ENCODE measurements around the gene PALD1. TPM values are rescaled to one million over a fixed set of nuclear protein-coding genes. Genes with fewer than 3 reads are reported as not detected.

The PALD1 gene
- total and polyA plus RNA-seq, 2 experiments from 2014 or later = 11.9 to 58.2 TPM

DNA sequence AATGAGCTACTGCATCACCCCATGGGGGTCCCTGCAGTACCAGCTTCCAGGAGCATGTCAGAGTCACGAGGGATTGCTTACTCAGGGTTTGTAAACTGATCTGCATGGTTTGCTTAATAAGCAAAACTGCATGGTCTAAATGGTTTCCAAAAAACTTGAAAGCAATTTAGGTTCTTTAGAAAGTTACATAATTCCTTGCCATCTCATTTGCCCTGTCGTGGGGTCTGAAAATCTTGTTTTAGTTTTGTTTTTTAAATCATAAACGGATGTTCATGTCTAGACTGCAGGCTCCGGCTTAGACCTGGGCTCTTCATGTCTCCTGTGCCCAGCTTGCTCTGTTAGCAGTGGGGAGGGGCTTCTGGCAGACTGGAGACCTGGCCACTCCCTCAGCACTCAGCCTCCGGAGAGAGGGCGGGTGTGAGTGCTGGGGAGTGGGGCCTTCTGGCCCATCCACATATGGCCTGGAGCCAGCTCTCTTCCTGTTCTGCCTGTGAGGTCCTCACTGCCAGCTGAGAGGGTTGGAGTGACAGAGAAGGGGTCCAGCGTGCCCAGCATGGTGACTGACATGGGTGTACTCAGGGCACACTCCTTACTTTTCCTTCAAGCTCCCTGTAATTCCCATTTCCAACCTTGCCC lies 106.5 kb downstream of the PALD1 start (continued):
- TF ChIP-seq ZNF462 (CRISPR knock-in tag; IDR thresholded peaks at IDR 0.05) = no peak

- Histone ChIP-seq H3K27ac (ENCODE audit: low read depth) (no peak overlapping the region), H3K36me3 (ENCODE audit: insufficient read depth) (no peaks in the 10 kb centered on the region), H3F3A (replicated peaks; ENCODE audit: low read depth) (peaks cover 3% of the 10 kb centered on the region; the same call in 1 of the 2 replicates), H4K20me1 (replicated peaks; ENCODE audit: insufficient read depth) (no peaks in the 10 kb centered on the region), H3K4me2 (no peak overlapping the region), H3K4me1 (ENCODE audit: insufficient read depth) (peaks cover 14% of the 10 kb centered on the region; the same call in 1 of the 2 replicates), H2AFZ (no peak overlapping the region), H3K79me2 (replicated peaks; ENCODE audit: insufficient read depth) (no peaks in the 10 kb centered on the region), H3K9me2 (ENCODE audit: insufficient read depth) (peaks cover 9% of the 10 kb centered on the region; the same call in 1 of the 2 replicates), H3K4me3 (no peak overlapping the region), H3K27me3 (ENCODE audit: insufficient read depth) (no peaks in the 10 kb centered on the region)
- DNase-seq (ENCODE audit: low spot score) (no peak), ATAC-seq (peak; percentile 9)
- Mint-ChIP-seq H3K4me3 (no peak overlapping the region), H3K4me1 (peaks cover 20% of the 10 kb centered on the region), H3K9me3 (no peaks in the 10 kb centered on the region), H3K27ac (no peak overlapping the region), H3K36me3 (ENCODE audit: low read depth) (no peaks in the 10 kb centered on the region), H3K27me3 (ENCODE audit: insufficient read depth, low read depth, poor library complexity) (peaks cover 11% of the 10 kb centered on the region)
- TF ChIP-seq ZNF462 (CRISPR knock-in tag; IDR thresholded peaks at IDR 0.05) (no peak), JUNB (IDR thresholded peaks at IDR 0.05; ENCODE audit: unreplicated experiment) (no peak), EZH2 (IDR thresholded peaks at IDR 0.05; ENCODE audit: low read depth, unreplicated experiment) (no peak), ZNF114 (CRISPR knock-in tag; IDR thresholded peaks at IDR 0.05) (no peak), NANOG (IDR thresholded peaks at IDR 0.05; ENCODE audit: borderline replicate concordance) (no peak), EZH2phosphoT487 (IDR thresholded peaks at IDR 0.05; ENCODE audit: unreplicated experiment) (no peak)
- TF ChIP-seq, protein P1, sequence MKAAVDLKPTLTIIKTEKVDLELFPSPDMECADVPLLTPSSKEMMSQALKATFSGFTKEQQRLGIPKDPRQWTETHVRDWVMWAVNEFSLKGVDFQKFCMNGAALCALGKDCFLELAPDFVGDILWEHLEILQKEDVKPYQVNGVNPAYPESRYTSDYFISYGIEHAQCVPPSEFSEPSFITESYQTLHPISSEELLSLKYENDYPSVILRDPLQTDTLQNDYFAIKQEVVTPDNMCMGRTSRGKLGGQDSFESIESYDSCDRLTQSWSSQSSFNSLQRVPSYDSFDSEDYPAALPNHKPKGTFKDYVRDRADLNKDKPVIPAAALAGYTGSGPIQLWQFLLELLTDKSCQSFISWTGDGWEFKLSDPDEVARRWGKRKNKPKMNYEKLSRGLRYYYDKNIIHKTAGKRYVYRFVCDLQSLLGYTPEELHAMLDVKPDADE (IDR thresholded peaks at IDR 0.05) = no peak
Measured at GRCh38 chr10:70585578-70586169, 107.1 kb downstream of the PALD1 start.
